Fibroblast of lung (primary cell): ENCODE data around the gene OR6Y1. TPM values are rescaled to one million over a fixed set of nuclear protein-coding genes. Genes with fewer than 3 reads are reported as not detected.

ENCODE experiments used
- DNase-seq, 2 donors: peaks; one replicate each; pipeline versions ENCODE4 v3.0.0 to v3.0.0-alpha.2; 2010; ENCODE audit warnings: low read depth in 2 of 2
- H2AFZ ChIP-seq: 2 replicates; pipeline ENCODE4 v1.5.1; 2012; ENCODE audit warnings: low read length, control low read depth, inconsistent platforms
- H3K27ac ChIP-seq: 2 replicates; pipeline ENCODE4 v1.5.1; 2011; ENCODE audit warnings: low read length, control low read depth; ENCODE audit not compliant: insufficient read depth
- H3K27me3 ChIP-seq: 2 replicates; pipeline ENCODE4 v1.5.1; 2011; ENCODE audit warnings: mild to moderate bottlenecking, low read length; ENCODE audit not compliant: control insufficient read depth, insufficient read depth
- H3K36me3 ChIP-seq: 2 replicates; pipeline ENCODE4 v1.5.1; 2011; ENCODE audit warnings: low read length; ENCODE audit not compliant: control insufficient read depth, insufficient read depth
- H3K4me1 ChIP-seq: 2 replicates; pipeline ENCODE4 v1.5.1; 2011; ENCODE audit warnings: low read length; ENCODE audit not compliant: control insufficient read depth, insufficient read depth; ENCODE audit errors: extremely low read depth
- H3K4me2 ChIP-seq: 2 replicates; pipeline ENCODE4 v1.5.1; 2011; ENCODE audit warnings: low read length, control low read depth; ENCODE audit not compliant: insufficient read depth; ENCODE audit errors: extremely low read depth
- H3K4me3 ChIP-seq, 4 experiments: fragments of 200-600 bp in 1 of 4; sonication (generic) in 1 of 4; replicated peaks in 1 of 4; 2 replicates each; pipeline ENCODE4 v1.5.1; 2011 to 2016; ENCODE audit warnings: low read length in 4 of 4, low read depth in 3 of 4, mild to moderate bottlenecking in 3 of 4, control low read depth in 2 of 4, inconsistent platforms in 1 of 4, mixed read lengths in 1 of 4; ENCODE audit not compliant: insufficient read depth in 1 of 4; ENCODE audit errors: control extremely low read depth in 1 of 4
- H3K79me2 ChIP-seq: 2 replicates; pipeline ENCODE4 v1.5.1; 2012; ENCODE audit warnings: mild to moderate bottlenecking, low read length, inconsistent platforms; ENCODE audit not compliant: control insufficient read depth, insufficient read depth
- H3K9ac ChIP-seq: 2 replicates; pipeline ENCODE4 v1.5.1; 2011; ENCODE audit warnings: mild to moderate bottlenecking, low read length, control low read depth; ENCODE audit not compliant: insufficient read depth
- H3K9me3 ChIP-seq: 2 replicates; pipeline ENCODE4 v1.5.1; 2012; ENCODE audit warnings: low read depth, low read length; ENCODE audit not compliant: control insufficient read depth, insufficient read depth
- H4K20me1 ChIP-seq: 2 replicates; pipeline ENCODE4 v1.5.1; 2011; ENCODE audit warnings: low read length; ENCODE audit not compliant: control insufficient read depth, insufficient read depth; ENCODE audit errors: extremely low read depth
- EZH2 ChIP-seq: IDR thresholded peaks from 2 replicates; pipeline ENCODE4 v1.5.1; 2012; ENCODE audit warnings: low read length, control low read depth, mild to moderate bottlenecking; ENCODE audit errors: missing control alignments
- polyA plus RNA-seq, 2 donors: library from polyadenylated mRNA; depleted of rRNA in 1 of 2; stranded (reverse) in 1 of 2; unstranded in 1 of 2; fragments of >200 nt; gene quantifications; 2 replicates each; pipeline ENCODE4 v1.2.1, GENCODE V29; 2011 to 2012; ENCODE audit warnings: missing spikeins in 1 of 2
- total RNA-seq: library from RNA; depleted of rRNA; stranded (reverse); fragments of >200 nt; gene quantifications from 2 replicates; pipeline ENCODE4 v1.2.1, GENCODE V29; 2014
- TF ChIP-seq, protein P1 (sequence below), 2 donors: IDR thresholded peaks in 1 of 2; conservative IDR thresholded peaks in 1 of 2; 1 replicate in 1 of 2; 2 replicates in 1 of 2; pipeline ENCODE4 v1.5.1; 2011 to 2012; ENCODE audit warnings: low read length in 2 of 2, control low read depth in 1 of 2, inconsistent platforms in 1 of 2, low read depth in 1 of 2, mild to moderate bottlenecking in 1 of 2

Gene OR6Y1
- total and polyA plus RNA-seq, 2 donors (not counting 1 experiment from before 2014, with no cell fraction given), result not detected

DNA sequence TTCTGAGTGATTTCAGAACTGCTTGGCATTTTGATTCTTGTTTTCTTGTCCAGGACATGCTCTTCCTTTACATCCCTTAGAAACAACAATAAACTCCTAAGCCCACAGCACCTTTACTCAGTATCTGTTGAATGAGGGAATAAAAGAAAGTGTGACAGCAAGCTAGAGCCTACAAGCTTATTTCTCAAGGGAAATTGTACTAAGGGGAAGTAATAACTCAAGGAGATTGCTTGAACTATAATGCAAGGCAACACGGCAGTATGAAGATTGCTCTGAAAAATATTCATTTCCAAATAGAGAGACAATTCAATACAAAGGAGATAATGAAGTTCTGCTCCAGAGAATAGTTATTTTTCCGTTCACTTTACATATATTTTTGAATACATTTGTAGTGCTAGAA, 9.6 kb upstream of the OR6Y1 start:
- no peaks in the 10 kb centered on the region for H3K27me3 ChIP-seq
- H4K20me1 ChIP-seq, result no peaks in the 10 kb centered on the region
- no peak for TF ChIP-seq EZH2
- TF ChIP-seq, protein P1, sequence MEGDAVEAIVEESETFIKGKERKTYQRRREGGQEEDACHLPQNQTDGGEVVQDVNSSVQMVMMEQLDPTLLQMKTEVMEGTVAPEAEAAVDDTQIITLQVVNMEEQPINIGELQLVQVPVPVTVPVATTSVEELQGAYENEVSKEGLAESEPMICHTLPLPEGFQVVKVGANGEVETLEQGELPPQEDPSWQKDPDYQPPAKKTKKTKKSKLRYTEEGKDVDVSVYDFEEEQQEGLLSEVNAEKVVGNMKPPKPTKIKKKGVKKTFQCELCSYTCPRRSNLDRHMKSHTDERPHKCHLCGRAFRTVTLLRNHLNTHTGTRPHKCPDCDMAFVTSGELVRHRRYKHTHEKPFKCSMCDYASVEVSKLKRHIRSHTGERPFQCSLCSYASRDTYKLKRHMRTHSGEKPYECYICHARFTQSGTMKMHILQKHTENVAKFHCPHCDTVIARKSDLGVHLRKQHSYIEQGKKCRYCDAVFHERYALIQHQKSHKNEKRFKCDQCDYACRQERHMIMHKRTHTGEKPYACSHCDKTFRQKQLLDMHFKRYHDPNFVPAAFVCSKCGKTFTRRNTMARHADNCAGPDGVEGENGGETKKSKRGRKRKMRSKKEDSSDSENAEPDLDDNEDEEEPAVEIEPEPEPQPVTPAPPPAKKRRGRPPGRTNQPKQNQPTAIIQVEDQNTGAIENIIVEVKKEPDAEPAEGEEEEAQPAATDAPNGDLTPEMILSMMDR (conservative IDR thresholded peaks at IDR 0.05 in 1 of 2, IDR thresholded peaks at IDR 0.05 in 1 of 2; ENCODE audit: low read depth in 1 of 2, low read length in 2 of 2), result no peak
- no peaks in the 10 kb centered on the region for H3K36me3 ChIP-seq
- H3K4me1 ChIP-seq, result no peaks in the 10 kb centered on the region
- no peak overlapping the region for H3K9ac ChIP-seq
- H3K4me3 ChIP-seq, result no peak overlapping the region
- H3K9me3 ChIP-seq, result no peaks in the 10 kb centered on the region
- DNase-seq, result no peak
- no peak overlapping the region for H2AFZ ChIP-seq
- H3K4me2 ChIP-seq, result no peak overlapping the region
- H3K27ac ChIP-seq, result no peak overlapping the region
- H3K79me2 ChIP-seq, result no peaks in the 10 kb centered on the region

- H3K79me2 ChIP-seq, result no peaks in the 10 kb centered on the region
- no peaks in the 10 kb centered on the region for H3K4me1 ChIP-seq
- no peak overlapping the region for H3K27ac ChIP-seq
- H3K4me2 ChIP-seq, result no peak overlapping the region
- H3K4me3 ChIP-seq, result no peak overlapping the region
- no peaks in the 10 kb centered on the region for H3K27me3 ChIP-seq
- H3K36me3 ChIP-seq, result no peaks in the 10 kb centered on the region
- H2AFZ ChIP-seq, result no peak overlapping the region
- TF ChIP-seq EZH2, result no peak
- TF ChIP-seq, protein P1 (conservative IDR thresholded peaks at IDR 0.05 in 1 of 2, IDR thresholded peaks at IDR 0.05 in 1 of 2; ENCODE audit: low read depth in 1 of 2, low read length in 2 of 2), result no peak
- H4K20me1 ChIP-seq, result no peaks in the 10 kb centered on the region
- H3K9me3 ChIP-seq, result no peaks in the 10 kb centered on the region
- H3K9ac ChIP-seq, result no peak overlapping the region
- DNase-seq, result no peak
Observed at GRCh38 chr1:158559696-158560095, 5.5 kb upstream of the OR6Y1 start.

DNA sequence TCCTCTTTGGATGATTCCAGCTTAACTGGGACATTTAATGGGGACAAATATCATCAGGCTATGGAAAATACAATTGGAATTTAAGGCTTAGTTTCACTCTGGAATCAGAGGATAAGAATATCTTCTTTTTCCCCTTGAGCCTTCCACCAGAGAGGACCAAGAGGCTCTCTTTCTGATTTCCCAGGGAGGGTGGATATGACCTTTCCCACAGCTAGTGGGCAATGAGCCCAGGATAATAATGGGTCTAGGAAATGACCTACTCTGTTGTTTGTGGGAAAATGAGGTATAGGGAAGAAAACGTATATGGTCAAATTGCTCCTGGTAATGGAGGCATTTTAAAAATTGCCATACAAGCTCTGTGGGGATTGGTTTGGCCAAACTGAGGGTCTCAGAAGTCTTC, 1.9 kb downstream of the OR6Y1 start:
- Histone ChIP-seq H3K79me2 (no peaks in the 10 kb centered on the region), H3K9ac (no peak overlapping the region), H3K4me2 (no peak overlapping the region), H3K4me3 (no peak overlapping the region), H3K9me3 (no peaks in the 10 kb centered on the region), H3K27ac (no peak overlapping the region), H4K20me1 (no peaks in the 10 kb centered on the region), H3K36me3 (no peaks in the 10 kb centered on the region), H3K27me3 (no peaks in the 10 kb centered on the region), H2AFZ (no peak overlapping the region), H3K4me1 (no peaks in the 10 kb centered on the region)
- TF ChIP-seq EZH2, result no peak
- TF ChIP-seq, protein P1 (conservative IDR thresholded peaks at IDR 0.05 in 1 of 2, IDR thresholded peaks at IDR 0.05 in 1 of 2; ENCODE audit: low read depth in 1 of 2, low read length in 2 of 2), result no peak
- no peak for DNase-seq
